SIG-M5 (cell line): ENCODE results near the gene SPINK4.

ENCODE experiments used
- DNase-seq: peaks from one replicate; lab custom pipeline; 2025; lab: John Stamatoyannopoulos, UW

The SPINK4 gene

DNA sequence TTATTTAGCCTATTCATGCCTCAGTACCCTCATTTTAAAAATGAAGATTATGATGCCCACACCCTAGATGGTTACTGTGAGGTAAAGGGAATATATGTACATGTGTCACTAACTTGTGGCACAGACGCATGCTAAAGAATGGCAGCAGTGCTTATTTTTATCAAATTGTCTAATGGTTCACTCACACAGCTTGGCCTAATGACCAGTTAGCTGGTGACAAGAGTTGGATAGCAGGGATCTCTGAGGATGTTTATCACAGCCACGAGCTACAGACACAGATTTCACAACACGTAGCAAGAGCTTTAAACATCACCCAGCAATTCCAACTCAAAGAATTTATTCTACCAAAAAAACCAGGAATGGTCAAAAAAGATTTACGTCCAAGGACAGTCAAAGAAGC is 17.3 kb downstream of the SPINK4 start:
- DNase-seq: no peak

DNA sequence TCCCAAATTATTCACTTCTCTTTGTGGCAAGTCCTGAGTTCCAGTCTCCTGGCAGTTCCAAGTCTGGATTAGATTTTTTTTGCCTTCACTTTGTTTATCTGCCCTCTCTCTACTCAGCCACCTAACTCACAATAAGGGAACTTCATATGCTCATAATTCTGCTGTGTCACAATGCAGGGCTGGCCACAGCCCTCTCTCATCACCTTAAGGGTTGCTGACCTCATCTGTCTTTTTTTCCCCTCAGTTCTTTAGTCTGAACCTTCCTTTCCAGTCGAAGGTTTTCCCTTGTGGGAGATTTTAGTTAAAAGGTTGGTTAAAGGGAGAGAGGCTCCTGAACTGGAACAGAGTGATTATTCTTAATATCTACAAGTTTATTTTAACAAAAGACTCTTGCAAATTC is 20.4 kb downstream of the SPINK4 start:
- DNase-seq: no peak

DNA sequence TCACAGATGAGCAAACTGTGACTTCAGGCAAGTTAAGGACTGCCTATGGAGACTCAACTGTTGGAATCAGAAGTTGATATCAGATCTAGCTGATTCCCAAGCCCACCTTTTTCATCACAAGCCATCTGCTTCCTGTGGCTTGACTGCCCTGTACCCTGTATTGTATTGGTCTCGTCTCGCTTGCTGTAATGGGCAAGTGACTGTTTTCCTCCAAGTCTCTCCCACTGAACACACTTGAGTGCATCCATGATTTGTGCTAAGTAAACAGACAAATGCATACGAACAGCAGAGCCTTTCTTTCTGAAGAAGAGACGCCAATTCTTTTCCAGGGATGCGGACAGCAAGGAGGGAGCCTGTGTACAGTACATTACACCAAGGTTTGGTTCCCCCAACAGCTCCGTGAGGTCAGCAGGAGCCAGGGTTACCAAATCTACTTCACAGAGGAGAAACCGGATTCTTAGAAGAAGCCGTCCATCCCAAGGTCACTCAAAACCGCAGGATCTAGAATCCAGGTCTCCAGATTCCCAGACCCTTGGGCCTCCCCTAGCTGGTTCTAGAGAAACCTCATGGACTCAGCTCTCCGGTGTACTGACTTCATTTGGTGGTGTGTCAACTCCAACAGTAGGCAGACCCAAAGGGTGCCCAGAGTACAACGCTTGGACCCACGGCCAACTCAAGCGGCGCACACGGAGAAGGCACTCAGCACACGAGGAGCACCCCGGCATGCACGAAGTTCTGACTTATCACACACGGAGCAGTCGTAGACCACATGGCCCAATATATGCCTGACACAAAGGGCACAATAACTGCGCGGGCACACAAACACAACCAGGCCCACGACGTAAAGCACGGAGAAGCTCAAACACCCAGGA is 23.4 kb downstream of the SPINK4 start:
- no peak for DNase-seq

DNA sequence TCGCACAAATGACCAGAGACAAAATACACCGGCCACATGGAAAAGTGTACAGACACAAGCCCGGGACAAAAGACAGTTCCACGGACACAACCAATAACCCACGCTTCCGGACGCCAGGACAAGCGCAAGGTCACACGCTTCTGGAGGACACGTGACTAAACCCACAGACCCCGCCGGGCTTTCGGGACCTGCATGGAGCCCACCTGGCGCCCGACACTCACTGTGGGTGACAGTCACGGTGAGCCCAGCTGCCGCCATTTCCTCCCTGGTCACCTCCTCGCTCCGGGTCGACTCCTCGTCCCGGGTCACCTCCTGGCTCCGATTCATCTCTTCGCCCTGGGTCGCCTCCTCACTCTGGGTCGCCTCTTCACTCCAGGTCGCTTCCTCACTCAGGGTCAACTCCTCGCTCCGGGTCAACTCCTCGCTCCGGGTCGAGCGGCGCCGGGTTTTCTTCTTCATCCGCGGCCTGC is 24.1 kb downstream of the SPINK4 start:
- no peak for DNase-seq

DNA sequence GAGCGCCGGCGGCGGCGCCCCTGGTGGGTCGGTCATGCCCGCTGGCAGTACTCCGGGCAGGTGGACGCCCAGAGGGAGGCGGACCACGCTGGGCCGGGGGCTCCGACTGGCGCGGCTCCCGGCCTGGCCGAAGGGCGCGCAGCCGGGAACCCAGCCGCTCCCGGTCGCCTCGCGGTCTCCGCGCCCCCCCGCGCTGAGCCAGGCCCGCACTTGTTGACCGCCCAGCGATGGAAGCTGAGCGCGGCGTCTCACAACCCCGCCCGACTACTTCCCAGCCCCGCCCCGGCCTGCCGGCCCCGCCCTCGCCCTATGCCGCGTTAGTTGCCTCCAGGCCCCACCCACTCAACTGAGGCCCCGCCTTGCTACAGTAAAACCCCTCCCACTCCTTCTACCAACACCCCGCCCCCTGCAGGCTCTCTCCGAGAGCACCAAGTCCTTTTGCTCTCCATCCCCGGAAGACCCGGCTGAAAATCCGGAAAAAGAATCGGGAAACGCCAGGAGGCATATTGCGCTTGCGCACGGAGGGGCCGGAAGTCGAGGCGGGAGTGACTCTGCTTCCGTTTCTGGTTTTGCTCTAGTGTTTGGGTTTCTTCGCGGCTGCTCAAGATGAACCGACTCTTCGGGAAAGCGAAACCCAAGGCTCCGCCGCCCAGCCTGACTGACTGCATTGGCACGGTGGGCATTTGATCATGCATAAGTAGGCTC is 24.7 kb downstream of the SPINK4 start, which contains the start of the genes BAG1 and CHMP5:
TSS of gene BAG1 (minus strand) at position 236 of the 705 bp plus-strand sequence.
TSS of gene CHMP5 (plus strand) at position 577 of the 705 bp plus-strand sequence. CDS start at position 607, 30 bp downstream.
- DNase-seq: peak; percentile 91

DNA sequence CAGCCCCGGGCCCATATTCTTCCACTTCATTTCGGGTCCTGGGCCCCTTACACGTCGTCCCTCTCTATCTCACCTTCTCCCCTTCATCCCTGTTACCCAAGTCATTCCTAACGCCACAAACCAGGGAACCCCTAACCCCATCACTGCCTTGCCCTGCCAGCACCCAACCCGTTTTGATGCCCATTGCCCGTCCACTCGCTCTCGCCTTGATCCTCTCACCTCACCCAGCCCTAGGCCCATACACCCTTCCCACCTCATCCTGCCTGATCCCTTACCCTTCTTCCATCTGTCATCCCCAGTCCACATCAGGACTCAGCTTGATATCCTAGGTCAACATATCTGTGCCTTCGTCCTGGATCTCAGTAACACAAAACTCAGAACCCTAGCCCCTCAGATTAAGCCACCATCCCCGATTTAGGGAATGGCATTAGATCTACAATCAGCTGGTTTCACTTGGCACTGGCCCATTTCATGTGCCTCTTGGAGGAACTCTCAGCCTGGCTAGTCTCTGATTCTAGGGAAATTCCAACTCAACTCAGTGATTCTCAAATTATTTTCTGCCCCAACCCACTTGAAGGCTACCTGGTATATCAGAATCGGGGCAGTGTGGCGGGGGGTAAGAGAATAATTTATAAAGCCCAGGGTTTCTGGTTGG is 25.4 kb downstream of the SPINK4 start:
- no peak for DNase-seq

DNA sequence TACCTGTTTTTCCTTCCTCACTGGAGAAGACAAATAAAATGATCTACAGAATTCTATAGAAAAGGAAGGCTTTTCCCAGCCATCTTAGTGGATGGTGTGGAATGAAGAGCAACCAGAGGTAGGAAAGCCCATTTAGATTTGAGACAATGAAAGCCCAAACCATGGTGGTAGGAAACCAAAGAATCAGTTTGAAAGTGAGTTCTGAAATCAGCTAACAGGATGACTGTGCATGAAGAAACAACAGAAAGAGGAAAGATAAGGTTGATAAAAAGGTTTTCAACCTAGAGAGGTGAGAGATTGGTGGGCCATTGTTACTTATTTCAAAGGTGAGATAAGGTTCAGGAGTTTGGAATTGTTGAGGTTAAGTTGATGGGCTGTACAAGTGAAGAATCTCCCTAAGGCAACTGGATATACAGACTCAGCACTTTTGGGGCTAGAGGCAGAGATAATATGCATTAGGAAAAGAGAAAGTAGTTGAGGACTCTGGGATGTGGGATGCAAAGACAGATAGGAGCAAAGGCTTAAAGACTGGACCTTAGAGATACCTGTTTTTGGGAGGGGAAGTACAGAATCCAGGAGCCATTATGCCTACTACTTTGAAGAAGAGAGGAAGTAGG is 27.3 kb downstream of the SPINK4 start:
- no peak for DNase-seq

DNA sequence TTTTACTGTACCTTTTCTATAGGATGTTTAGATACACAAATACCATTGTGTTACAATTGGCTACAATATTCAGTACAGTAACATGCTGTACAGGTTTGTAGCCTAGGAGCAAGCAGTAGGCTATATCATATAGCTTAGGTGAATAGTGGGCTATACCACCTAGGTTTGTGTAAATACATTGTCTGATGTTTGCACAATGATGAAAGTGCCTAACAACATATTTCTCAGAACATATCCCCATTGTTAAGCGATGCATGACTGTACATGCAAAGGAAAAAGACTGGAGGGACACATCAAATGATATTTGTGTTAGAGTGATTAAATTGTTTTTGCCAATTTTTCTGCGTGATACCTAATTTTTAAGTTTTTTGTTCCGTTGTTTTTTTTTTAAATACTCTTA is 30.2 kb downstream of the SPINK4 start:
- no peak for DNase-seq

DNA sequence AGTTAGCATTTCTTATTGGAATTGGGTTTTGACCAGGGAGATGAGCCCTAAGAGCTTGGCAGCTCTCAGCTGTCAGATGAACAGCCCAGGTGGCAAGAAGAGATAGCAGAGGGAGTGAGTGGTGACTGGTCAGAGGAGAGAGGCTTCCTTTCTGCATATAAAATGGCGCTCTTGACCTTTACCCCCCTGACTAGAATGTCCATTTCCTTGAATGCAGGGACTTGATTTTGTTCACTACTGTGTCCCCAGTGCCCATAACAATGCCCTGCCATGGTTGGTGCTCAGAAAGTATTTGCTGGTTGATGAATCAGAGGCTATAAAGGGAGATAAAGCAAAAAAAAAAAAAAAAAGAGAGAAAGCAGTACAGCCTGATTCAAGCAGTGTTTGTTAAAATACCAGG is 32.1 kb downstream of the SPINK4 start:
- no peak for DNase-seq

DNA sequence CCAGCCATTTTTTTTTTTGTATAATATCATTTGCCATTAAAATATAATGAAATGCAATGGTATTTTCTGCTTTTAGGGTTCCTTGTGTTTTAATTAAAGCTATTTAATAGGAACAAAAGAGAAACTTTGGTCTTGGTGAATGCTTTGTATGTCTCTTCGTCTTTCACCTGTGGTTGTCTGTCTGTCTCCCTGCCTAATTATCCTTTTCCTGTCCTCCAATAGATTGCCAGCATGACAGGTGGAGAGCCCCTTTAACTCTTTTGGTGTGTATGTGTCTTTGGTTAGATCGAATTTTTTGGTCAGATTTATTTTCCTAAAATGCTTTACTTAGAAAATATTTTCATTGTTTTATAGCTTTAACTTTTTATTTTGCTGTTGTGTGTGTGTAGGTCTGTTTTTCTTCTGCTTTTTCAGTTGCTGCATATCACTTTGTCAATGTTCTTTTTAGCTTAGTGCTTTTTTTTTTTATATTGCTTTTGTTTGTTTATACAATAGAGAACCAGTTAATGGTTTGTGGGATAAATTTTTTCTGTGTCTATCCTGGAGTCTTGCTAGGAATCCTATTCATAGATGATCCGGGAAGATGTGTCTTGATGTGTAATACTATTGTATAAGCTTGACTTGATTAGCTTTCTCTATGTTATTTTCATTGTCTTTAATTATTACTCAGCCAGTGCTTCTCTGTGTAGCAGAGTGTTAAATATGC is 33.5 kb downstream of the SPINK4 start:
- no peak for DNase-seq

DNA sequence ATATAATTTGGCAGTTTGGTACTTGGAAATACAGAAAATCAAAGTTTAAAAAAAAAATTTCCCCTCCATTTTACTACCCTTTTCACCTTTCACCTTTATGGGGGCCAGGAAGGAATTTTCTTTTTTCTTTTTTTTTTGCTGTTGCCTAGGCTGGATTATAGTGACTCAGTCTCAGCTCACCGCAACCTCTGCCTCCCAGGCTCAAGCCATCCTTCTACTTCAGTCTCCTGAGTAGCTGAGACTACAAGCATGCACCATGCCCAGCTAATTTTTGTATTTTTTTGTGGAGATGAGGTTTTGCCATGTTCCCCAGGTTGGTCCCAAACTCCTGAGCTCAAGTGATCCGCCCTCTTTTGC is 34.0 kb downstream of the SPINK4 start:
- DNase-seq: no peak

DNA sequence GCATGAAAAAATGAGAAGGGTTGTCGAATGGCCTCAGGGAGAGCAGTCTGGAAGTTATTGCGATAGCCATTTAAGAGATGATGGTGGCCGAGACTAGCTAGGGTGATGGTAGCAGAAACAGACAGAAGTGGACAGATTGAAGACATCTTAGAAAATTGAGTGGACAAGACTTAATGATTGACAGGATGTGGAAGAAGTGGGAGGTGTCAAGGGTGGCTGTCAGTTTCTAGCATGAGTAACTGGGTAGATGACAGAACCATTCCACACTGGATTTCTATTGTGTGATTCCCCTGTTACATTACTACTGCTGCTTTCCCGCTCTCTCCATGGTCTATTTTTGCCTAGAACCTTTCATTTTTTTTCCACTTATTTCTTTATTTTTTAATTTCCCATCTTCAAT is 37.5 kb downstream of the SPINK4 start:
- DNase-seq: no peak

DNA sequence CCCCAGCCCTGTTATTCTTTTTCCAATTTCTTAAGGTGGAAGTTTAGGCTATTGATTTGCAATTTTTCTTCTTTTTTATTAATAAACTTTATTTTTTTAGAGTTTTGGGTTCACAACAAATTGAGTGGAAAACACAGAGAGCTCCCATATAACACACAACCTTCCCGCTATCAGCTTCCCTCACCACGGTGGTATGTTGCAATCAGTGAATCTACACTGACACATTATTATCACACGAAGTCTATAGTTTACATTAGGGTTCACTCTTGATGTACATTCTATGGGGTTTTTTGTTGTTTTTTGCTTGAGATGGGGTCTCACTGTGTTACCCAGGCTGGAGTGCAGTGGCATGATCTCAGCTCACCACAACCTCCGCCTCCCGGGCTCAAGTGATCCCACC is 45.5 kb downstream of the SPINK4 start:
- DNase-seq: no peak

DNA sequence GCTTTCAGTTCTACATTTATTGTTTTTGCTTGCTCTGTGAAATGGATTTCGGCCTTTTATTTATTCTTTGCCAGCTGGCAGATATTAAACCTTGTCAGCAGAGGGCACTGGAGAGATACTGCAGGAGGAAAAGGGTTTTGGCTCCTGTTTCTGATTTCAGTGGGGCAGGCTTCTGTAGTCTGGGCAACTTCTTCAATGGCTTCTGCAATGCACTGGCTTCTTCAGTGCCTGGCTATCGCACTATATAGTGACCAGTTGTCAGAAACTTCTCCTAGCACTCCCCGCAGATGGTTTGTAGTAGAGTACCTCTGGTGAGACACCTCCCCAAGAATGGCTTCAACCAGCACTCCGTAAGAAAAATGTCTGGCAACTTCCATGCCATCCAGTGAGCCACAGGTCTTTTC is 47.1 kb downstream of the SPINK4 start:
- DNase-seq: no peak

DNA sequence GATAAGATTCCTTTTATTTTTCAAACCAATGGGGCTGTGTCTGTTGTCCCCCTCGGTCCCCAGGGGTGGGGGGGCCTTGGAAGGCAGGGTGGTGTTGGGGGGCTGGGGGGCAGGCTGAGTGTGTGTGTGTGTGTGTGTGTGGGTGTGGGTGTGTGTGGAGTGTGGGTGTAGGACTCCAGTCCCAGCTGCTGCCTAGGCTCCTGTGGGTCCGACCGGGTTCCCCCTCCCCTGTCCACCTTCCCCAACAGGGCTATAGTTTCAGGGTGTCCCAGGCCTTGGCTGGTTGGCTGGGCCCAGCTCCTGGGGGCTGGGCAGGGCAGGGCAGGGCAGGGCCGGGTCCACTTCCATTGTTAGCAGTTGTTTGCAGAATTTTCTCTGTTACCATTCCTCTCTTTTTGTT is 48.3 kb downstream of the SPINK4 start:
- DNase-seq: no peak

DNA sequence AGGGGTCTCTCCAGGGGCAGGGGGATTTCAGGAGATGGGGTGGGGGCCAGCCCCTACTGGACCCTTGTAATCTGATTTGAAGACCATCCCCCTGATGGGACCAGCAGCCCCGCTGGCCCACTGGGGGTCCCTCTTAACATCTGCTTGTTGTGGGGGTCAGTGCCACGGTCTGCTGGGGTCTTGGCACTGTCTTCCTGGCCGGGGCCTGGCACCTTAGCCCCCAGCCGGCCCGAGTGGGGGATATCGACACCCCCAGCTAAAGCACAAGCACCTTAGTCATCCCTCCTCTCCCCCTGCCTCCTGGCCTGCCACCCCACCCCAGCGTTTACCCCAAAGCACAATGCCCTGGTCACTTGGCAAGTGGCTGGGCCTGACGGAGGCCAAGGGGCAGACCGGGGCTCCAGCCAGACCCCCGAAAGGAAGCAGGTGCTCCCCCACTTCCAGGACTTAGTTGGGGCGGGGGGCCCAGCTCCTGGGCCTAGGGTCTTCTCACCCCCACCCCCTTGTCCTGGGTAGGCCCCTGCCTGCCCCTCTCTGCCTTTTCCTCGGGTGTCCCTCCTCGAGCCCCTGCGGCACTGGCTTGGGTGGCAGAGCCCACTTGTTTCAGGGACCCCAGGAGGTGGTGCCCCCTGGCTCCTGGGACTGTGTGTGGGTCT is 49.0 kb downstream of the SPINK4 start:
- DNase-seq: no peak

DNA sequence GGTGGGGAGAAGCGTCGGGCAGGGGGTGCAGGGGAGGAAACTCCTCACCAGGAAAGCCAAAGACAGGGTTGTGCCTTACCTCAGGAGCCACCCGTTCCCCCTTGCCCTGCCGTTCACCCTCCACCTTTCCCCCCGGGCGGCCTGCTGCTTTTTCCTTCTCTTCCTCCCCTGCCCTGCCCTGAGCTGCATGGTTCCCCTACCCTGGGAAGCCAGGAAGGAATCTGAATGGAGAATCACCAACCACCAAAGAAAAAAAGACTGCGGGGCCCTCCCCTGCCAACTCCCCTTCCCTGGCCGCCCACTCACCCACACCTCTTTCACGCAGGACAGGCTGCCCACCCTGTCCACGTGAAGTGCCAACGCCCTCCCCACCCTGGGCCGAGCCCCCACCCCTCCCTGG is 49.5 kb downstream of the SPINK4 start:
- no peak for DNase-seq

DNA sequence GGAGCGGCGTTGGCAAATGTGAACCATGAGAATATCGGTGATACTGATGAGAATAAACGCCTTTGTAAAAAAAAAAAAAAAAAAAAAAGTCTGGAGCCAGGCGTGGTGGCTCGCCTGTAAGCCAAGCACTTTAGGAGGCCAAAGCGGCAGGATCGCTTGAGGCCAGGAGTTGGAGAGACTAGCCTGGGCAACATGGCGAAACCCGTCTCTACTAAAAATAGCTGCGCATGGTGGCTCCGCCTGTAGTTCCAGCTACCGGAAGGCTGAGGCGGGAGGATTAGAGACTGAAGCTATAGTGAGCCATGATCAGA is 49.9 kb downstream of the SPINK4 start:
- DNase-seq: no peak

DNA sequence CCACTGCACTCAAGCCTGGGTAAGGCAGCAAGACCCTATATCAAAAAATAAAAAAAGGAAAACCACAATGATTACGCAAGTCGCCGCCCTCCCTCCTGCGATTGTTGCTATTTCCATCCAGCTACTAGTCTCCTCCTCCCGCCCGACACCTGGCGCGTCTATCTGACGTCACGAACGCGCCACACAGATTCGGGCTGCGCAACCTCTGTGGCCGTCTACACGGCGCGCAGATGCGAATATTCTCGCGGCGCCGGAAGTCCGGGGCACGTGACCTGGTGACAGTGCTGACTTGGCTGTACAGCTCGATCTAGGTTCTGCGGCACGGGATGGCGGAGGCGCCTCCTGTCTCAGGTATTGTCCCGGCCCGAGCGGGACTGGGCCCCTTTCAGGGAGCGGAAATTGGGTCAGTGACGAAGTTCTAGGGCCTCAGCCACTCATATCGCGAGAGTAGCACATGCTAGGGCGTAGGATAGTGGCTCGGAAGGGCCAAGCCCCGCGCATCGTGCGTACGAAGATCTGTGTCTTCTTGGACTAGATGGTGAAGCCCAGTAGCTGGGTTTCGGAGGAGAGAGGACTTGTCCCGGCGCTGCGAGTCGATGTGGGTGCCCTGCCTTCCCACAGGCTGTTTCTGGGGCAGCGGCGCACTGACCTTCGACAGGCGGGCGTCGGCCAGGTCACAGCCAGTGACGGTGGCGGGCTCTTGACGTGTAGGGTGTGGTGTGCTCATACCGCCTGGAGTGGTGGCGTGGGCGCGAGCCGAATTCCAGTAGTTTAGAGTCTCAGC is 50.5 kb downstream of the SPINK4 start, which contains the start of gene NFX1:
TSS of gene NFX1 (plus strand) at position 270 of the 784 bp plus-strand sequence. CDS start at position 327, 57 bp downstream.
- peak; percentile 91 for DNase-seq

DNA sequence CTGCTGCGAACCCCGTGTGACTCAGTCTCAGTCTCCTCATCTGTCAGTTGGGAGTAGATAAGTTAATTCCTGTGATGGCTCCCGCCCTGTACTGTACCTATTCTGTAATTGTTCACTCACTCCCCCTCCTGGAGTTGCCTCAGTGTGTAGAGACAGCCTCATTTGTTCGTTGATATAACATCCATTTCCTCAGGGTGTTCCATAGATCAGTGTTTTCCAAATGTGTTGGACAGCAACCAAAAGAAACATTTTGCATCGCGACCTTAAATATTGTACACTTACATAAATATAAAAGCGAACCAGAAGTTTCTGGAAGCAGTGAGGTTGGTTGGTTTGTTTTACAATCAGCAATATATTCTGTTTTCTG is 51.0 kb downstream of the SPINK4 start:
- DNase-seq: no peak
